Measurements from ENCODE around the gene PKMYT1. TPM values are rescaled to one million over a fixed set of nuclear protein-coding genes. Genes with fewer than 3 reads are reported as not detected.

The PKMYT1 gene
- total and polyA plus RNA-seq, 9 of the 15 experiments (the other 6 are each of a cell fraction or from before 2014, with no cell fraction given): 8.7 to 201 (median 37.8) TPM

GRCh38 chr16:3023415-3023668 is 43.1 kb upstream of the PKMYT1 start:
- H3K4me3 ChIP-seq: peak overlapping the region; percentile 82
- H3K9ac ChIP-seq (ENCODE audit: insufficient read depth in 1 of 2, low read depth in 2 of 2, low read length in 2 of 2): peak overlapping the region; percentile 88 to 95; a peak in 3 of 4 replicates
- H3K36me3 ChIP-seq (ENCODE audit: control insufficient read depth, insufficient read depth, low read length): peaks cover 39% of the 10 kb centered on the region; the same call in 2 of the 3 replicates
- H3K9me3 ChIP-seq (replicated peaks; ENCODE audit: control insufficient read depth, insufficient read depth, low read depth, low read length): no peaks in the 10 kb centered on the region
- no TSS peak for BruUV-seq (replicated peaks)
- WGBS (ENCODE audit: insufficient coverage, low coverage, missing lambda C conversion rate): 9% methylated on average over 6 of the region's 6 CpGs
- intact Hi-C loops (cut with micrococcal nuclease) (loop anchor here (10.0 kb wide), 1 partner anchor 59 kb away; the partner anchor contains the start of genes KREMEN2 and PAQR4), in situ Hi-C loops (cut with MboI) (no loop called here)
- peaks cover 26 to 87% of the 10 kb centered on the region in 2 experiments for H3K4me1 ChIP-seq (replicated peaks in 1 of 2; ENCODE audit: control insufficient read depth in 2 of 2, insufficient read depth in 2 of 2, low read length in 2 of 2)
- FAIRE-seq: no peak
- peaks cover 2% of the 10 kb centered on the region for H3K9me1 ChIP-seq (ENCODE audit: control insufficient read depth, insufficient read depth, low read length)
- H3K27me3 ChIP-seq (ENCODE audit: control insufficient read depth in 2 of 2, insufficient read depth in 2 of 2, low read length in 2 of 2): no peaks in the 10 kb centered on the region
- peak; percentile 0; the same call in 2 of the 3 replicates for ATAC-seq
- DNase-seq (ENCODE audit: extremely low read depth in 1 of 4, low spot score in 3 of 4): peak in 2 of 4 experiments; percentile 14 to 68
- ChIA-PET POLR2A (interaction anchor here (0.5 to 2.7 kb wide), 12 partner anchors 8 to 215 kb away, joined by 3 to 15 read pairs (median 4); no protein-coding TSS in a partner anchor), CTCF (ENCODE audit: low intra/inter-chr PET ratio) (no interaction called here)
- peak overlapping the region; percentile 90 for H3K27ac ChIP-seq (ENCODE audit: extremely low read depth, low read depth, low read length)
- peak overlapping the region; percentile 83 for H3K4me2 ChIP-seq (ENCODE audit: insufficient read depth, low read length)
- H2AFZ ChIP-seq (ENCODE audit: low read depth, low read length): no peak overlapping the region
- peaks cover 28% of the 10 kb centered on the region for H4K20me1 ChIP-seq (replicated peaks; ENCODE audit: control insufficient read depth, insufficient read depth, low read length)
- H3K79me2 ChIP-seq (ENCODE audit: control insufficient read depth, insufficient read depth, low read length): peaks cover 42% of the 10 kb centered on the region
- TF ChIP-seq ZBTB11 (CRISPR knock-in tag; IDR thresholded peaks at IDR 0.05) (no peak), THRAP3 (IDR thresholded peaks at IDR 0.05; ENCODE audit: borderline replicate concordance) (0 out of 2 replicates have a peak, but pooled peaks have one; percentile 11), PRDM10 (IDR thresholded peaks at IDR 0.05; ENCODE audit: partially characterized antibody) (no peak), ZNF583 (CRISPR knock-in tag; IDR thresholded peaks at IDR 0.05) (no peak), TRIM24 (IDR thresholded peaks at IDR 0.05) (no peak), ZNF165 (CRISPR knock-in tag; IDR thresholded peaks at IDR 0.05; ENCODE audit: borderline replicate concordance) (no peak), ZBTB33 (CRISPR knock-in tag; IDR thresholded peaks at IDR 0.05) (no peak), HSF4 (CRISPR knock-in tag; IDR thresholded peaks at IDR 0.05; ENCODE audit: borderline replicate concordance) (no peak), FOXK2 (conservative IDR thresholded peaks at IDR 0.05 in 1 of 2, IDR thresholded peaks at IDR 0.05 in 1 of 2; ENCODE audit: low read depth in 2 of 2) (no peak), EP400 (IDR thresholded peaks at IDR 0.05) (no peak), ZNF232 (CRISPR knock-in tag; IDR thresholded peaks at IDR 0.05) (no peak), KAT8 (IDR thresholded peaks at IDR 0.05; ENCODE audit: low read depth) (no peak), FOXA3 (CRISPR knock-in tag; conservative IDR thresholded peaks at IDR 0.05 in 1 of 2, IDR thresholded peaks at IDR 0.05 in 1 of 2) (no peak), POLR3G (IDR thresholded peaks at IDR 0.05; ENCODE audit: extremely low read depth, insufficient read length, insufficient replicate concordance) (no peak)
